GM18517 (cell line): ENCODE measurements around the gene ADAMTS13.

Experiments
- ATAC-seq: cut with Tn5 transposase; IDR thresholded peaks from one replicate; pipeline ENCODE4 v1.9.1; 2021; ENCODE audit warnings: mild to moderate bottlenecking, moderate library complexity; ENCODE audit not compliant: unreplicated experiment

Gene ADAMTS13

DNA sequence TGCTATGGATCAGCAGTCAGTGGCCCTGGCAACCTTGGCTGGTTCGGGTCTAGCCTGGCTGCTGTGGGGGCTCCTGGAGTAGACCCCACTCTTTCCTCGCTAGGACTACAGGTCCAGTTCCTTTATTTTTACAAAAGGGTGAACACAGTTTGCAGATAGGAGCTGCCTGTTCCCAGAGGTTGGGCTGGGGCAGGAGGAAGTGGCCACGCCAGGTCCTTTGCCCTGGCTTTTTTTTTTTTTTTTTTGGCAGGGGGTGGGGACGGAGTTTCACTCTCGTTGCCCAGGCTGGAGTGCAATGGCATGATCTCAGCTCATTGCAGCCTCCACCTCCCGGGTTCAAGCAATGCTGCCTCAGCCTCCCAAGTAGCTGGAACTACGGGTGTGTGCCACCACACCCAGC is 48.8 kb downstream of the ADAMTS13 start:
- no peak for ATAC-seq

DNA sequence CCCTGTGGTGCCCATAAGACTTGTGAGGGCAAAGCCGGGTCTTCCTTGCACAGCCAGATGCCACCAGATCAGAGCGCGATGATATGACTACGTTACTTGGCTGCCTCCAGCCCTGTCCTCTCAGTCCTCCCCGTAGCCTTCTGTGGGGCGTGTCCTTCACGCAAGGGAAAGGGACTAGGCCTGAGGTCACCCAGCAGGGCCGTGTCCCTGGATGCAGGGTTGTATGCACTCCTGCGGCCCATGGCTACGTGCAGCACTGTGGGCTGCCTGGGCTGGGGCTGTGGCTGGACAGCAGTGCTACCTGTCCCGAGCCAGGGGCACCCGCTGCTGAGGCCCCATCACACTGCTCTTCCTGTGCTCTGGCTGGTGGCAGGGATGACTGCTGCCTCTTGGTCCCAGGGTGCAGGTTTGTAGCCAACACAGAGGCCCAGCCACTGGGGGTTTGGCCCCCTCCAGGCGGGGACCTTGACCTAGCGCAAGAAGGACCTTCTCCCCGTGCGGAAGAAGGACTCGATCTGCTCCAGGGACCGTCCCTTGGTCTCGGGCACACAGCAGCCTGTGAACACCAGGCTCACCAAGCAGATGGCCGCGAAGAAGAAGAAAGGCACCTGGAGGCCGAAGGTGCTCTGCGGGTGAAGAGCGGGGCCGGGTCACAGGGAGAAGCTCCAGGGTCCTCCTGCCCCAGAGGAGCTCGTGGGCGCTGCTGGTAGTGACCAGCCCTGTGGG is 49.5 kb downstream of the ADAMTS13 start:
- no peak for ATAC-seq

DNA sequence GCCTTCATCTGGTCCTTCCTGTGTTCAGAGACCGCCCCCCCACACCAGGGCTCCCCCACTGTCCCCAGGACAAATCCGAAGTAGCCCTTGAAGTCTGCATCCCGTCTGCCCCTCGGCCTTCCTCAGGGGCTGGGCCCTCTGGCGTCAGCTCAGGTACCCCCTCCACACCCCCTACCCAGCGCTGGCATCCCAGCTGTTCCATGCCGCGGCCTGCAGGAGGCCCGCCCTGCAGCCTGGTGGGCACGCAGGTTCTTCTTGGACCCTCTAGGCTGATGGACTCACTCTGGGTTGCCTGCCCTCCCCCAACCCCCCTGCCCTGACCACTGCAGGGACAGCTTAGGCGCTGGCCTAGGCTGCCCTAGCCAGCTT is 50.1 kb downstream of the ADAMTS13 start:
- no peak for ATAC-seq

DNA sequence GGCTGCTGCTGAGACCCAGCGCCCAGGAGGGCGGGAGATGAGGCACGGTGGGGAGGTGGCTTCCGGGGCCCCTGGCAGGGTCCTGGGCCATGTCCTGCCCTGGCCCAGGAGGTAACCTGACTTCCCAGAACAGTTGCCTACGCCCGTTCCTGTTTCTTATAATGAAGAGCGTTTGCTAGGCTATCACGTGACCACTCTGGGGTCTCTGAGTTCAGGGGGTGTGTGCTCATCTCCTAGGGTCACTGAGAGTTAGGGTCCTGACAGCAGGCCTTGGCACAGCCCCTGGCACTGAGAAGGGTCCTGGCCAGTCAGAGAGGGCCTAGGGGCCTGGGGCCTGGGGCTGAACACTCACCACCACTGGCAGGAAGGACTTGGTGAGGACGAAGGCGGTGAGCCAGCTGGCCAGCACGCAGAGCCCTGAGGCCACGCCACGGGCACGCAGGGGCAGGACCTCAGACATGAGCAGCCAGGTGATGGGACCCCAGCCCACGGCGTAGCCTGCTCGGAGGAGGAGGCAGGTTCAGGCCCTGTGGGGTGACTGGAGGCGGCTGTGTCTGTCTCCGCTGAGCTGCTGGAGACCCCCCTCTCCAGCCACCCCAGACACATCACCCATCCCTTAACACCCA is 50.7 kb downstream of the ADAMTS13 start:
- ATAC-seq: no peak

- ATAC-seq: no peak
Measured at GRCh38 chr9:133473743-133474142, 51.6 kb downstream of the ADAMTS13 start.

- ATAC-seq: no peak
Measured at GRCh38 chr9:133474215-133474614, 52.0 kb downstream of the ADAMTS13 start.

DNA sequence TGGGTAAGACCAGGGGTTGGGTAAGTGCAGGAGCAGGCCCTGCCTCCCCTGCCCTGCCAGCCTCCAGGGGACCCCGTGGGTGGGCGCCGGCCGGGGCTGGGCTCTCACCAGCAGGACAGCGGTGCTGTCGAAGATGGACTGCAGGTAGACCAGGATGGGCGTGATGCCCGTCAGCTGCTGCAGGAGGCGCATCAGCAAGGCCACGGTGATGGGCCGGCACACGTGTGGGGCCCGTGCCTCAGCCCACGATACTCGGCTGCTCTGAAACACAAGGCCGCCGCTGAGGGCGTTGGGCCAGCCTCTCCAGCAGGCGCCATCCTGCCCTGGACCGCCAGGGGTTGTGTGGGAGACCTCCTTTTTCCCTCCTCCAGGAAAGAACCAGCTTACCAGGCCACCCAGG is 52.7 kb downstream of the ADAMTS13 start:
- ATAC-seq: no peak

GRCh38 chr9:133475292-133476012 is 53.3 kb downstream of the ADAMTS13 start:
- no peak for ATAC-seq

DNA sequence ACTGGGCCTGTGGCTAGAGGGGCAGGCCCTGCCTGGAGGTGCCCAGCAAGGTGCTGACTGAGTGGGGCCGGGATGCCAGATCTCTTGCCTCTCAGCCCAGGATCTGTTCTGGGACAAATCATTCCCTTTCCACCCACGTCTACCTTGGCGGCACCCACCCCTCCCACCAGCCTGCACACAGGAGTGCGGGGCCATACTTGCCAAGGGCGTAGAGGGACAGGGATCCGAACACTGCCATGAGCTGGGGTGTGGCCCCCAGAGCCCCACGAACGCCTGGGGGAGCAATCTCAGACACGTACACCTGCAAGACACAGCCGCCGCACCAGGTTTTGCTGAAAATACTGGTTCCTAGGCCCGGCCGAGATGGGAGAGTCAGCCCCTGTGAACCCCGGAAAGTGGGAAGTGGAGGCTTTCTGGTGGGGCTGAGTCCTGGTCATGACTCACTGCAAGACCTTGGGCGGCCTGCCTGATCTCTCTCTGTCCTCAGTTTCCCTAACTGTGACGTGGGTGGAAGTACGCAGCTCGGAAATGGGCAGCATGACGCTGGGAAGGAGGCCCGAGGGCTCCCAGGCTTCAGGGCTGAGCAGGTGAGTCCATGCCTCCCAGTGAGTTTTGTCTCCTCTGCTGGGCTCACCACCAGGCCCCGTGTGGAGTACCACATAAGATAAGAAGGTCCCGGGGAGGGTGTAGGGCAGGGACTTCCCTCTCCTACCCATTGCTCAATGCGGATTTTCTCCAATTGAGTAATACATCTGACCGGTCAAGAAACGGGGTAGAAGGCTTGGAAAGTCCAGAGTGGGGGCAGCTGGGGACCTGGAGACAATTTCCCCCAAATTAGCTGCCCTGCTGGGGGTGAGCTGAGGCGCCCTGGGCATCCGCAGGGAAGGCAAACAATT is 54.1 kb downstream of the ADAMTS13 start:
- no peak for ATAC-seq

DNA sequence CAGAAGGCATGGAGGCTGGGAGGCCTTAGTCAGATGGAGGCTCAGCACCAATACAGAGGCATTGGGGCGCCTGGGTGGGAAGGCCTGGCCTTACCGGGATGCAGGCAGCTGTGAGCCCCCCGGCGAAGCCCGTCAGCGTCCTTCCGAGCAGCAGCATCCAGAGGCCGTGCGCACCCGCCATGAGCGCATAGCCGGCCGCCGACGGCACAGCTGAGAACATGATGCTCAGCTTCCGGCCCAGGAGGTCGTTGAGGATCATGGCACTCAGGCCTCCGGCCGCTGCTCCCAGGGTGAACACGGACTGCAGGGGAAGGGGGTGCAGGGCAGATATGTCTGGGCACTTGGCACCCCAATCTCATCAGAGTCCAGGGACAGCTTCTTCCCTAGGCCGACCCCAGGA is 54.8 kb downstream of the ADAMTS13 start:
- ATAC-seq: no peak

DNA sequence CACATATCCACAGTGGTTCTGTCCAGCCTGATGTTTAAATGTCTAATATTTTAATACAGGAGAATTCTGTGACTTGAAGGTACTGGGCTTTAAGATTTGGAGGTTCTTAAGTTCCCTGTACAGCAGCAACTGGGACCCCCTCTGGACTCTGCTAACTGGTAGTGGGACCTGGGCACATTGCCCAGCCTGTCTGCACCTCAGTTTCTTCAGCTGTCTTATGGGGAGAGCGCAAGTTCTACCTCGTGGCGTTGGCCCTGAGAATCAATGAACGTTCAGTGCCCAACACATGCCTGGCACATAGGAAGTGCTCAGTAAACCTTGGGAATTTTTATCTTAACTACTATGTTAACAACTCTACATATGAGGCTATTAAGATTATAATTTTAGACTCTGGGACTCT is 55.3 kb downstream of the ADAMTS13 start:
- no peak for ATAC-seq

- ATAC-seq: peak; percentile 35
Measured at GRCh38 chr9:133477992-133478850, 56.1 kb downstream of the ADAMTS13 start.

GRCh38 chr9:133478851-133479711 is 56.9 kb downstream of the ADAMTS13 start, which contains the start of gene SLC2A6:
TSS of gene SLC2A6 (minus strand) at chr9:133479099. CDS start at chr9:133479059, 40 bp downstream.
- ATAC-seq: peak; percentile 86

GRCh38 chr9:133483611-133484010 is 61.4 kb downstream of the ADAMTS13 start:
- no peak for ATAC-seq

GRCh38 chr9:133484671-133485437 is 62.7 kb downstream of the ADAMTS13 start:
- ATAC-seq: no peak

DNA sequence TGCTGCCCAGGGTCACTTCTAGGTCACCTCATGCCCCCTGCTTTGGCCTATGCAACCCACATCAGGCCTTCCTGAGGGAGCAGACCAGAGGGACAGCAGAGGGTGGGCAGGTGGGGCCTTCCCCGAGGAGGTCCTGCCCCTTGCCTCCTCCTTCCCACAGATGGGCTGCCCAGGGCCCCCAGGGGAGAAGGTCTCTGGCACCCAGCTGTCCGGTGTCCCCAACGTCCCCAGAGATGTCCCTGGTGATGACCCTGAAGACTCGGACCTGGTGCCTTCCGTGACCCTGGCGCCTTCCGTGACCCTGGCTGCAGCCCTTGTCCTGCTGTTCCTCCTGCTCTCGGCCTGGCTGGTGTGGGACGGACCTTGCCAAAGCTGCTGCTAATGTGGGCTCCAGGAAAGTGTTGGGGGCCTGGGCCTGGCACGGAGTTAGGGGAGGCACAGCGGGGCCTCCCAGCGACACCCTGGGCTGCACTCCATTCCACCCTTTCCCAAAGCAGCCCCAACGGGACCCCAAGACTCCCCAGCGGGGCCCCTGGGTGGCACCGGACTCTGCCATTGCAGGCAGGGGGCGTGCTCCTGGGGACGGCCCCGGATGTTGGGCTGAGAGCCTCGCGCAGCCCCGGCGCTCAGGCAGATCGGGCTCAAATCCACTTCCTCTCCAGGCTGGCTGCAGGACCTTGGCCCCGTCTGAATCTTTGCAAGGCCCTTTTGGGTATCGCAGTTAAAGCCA is 63.5 kb downstream of the ADAMTS13 start:
- no peak for ATAC-seq

- ATAC-seq: no peak
Measured at GRCh38 chr9:133487331-133487725, 65.2 kb downstream of the ADAMTS13 start.
